Pancreas (tissue), 10 donors: Measurements from ENCODE around the gene SLIT3. TPM values are rescaled to one million over a fixed set of nuclear protein-coding genes. Genes with fewer than 3 reads are reported as not detected.

Source experiments
- ATAC-seq, 4 donors: fragments of 200-7000 bp; cut with Tn5 transposase; one replicate each; pipeline versions ENCODE4 v1.8.0 to v1.9.1; 2020; ENCODE audit warnings: mild to moderate bottlenecking in 4 of 4, moderate library complexity in 4 of 4
- DNase-seq, 6 donors: peaks; one replicate each; pipeline ENCODE4 v3.0.0-alpha.2; 2020
- FAIRE-seq: peaks from 2 replicates; lab custom pipeline; 2012; peaks lifted over from hg19 to GRCh38; lab: Jason Lieb, UNC
- H3K27ac ChIP-seq, 4 donors: fragments of 200-600 bp; sonication (generic); 1 replicate in 3 of 4; 2 replicates in 1 of 4; pipeline versions ENCODE4 v1.5.0 to v1.8.0; 2020
- H3K27me3 ChIP-seq, 4 donors: fragments of 200-600 bp; one replicate each; pipeline ENCODE4 v1.8.0; 2021
- H3K36me3 ChIP-seq, 3 donors: fragments of 200-600 bp; sonication (generic) in 1 of 3; one replicate each; pipeline versions ENCODE4 v1.5.0 to v1.8.0; 2020 to 2021
- H3K4me1 ChIP-seq, 3 donors: fragments of 200-600 bp; one replicate each; pipeline ENCODE4 v1.8.0; 2021
- H3K4me3 ChIP-seq, 4 donors: fragments of 200-600 bp; sonication (generic) in 2 of 4; one replicate each; pipeline versions ENCODE4 v1.5.0 to v1.8.0; 2020 to 2021
- H3K9me3 ChIP-seq, 4 donors: fragments of 200-600 bp; one replicate each; pipeline ENCODE4 v1.8.0; 2021
- WGBS, 2 donors: extraction: QIAGEN DNeasy Blood & Tissue Kit; methylation state at CpG; one replicate each; pipeline ENCODE4 v1.1.7; 2013; 5-methylcytosine and 5-hydroxymethylcytosine counted together
- intact Hi-C, 3 donors: fragments of 100-400 bp; cut with DNase I; formaldehyde crosslinking; loops; one replicate each; pipeline versions ENCODE4 v1.11.1 to v1.14.2; 2022
- polyA plus RNA-seq, 2 donors: library from polyadenylated mRNA; stranded (reverse); fragments of 200-250 nt; gene quantifications; one replicate each; pipeline ENCODE4 v1.2.3, GENCODE V29; 2013
- total RNA-seq, 6 donors: library from RNA; stranded (reverse); fragmentation: NEBNext Ultra II Directional in 4 of 6; extraction: Animal tissue kit (Norgen Biotek cat#: 25700) in 4 of 6; gene quantifications; one replicate each; pipeline versions ENCODE4 v1.2.1 to v1.2.4, GENCODE V29; 2021 to 2023
- TF ChIP-seq, protein P1 (sequence below), 4 donors: fragments of 200-600 bp; sonication (generic) in 3 of 4; IDR thresholded peaks; one replicate each; pipeline versions ENCODE4 v1.5.0 to v1.8.0; 2021; ENCODE audit warnings: antibody characterized with exemption in 4 of 4
- donor health status: healthy with polysubstance abuse.
- donor health status: DM: no; HTN: no; CAD: no; lungs with moderate emphysema.
- donor health status: DM: no; HTN: no; CAD: no.
- donor health status: control.
- donor health status: control.
- donor health status: Bipolar disorder and iron deficiency.
- donor health status: DM: yes; HTN: yes; CAD: no.
- donor health status: DM: no; HTN: no; CAD: no.
- donor health status: DM: no; HTN: no; CAD: no.
- donor health status: DM: yes; HTN: yes; CAD: no.

SLIT3 gene
- total and polyA plus RNA-seq, 8 donors = 1.1 to 11.4 (median 2.1) TPM

DNA sequence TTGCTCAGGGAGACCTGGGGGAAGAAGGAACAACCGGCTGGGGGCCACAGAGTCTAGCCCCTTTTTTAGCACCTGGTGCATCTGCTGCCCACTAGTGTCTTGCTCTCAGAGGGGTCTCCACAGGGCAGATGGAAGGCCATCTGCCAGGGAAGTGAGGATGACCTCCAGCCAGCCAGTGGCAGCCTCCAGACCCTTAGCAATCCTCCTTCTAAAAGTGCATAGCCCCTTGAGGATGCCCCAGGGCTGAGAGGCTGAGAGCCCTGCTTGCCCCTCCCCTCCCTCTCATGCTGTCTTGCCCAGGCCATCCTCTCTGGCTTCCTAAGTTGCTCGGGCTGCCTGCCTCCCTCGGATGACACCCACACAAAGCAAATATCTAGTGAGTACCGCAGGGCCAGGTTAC lies 640.2 kb downstream of the SLIT3 start:
- no peak overlapping the region for H3K27ac ChIP-seq
- no peak for ATAC-seq
- TF ChIP-seq, protein P1, sequence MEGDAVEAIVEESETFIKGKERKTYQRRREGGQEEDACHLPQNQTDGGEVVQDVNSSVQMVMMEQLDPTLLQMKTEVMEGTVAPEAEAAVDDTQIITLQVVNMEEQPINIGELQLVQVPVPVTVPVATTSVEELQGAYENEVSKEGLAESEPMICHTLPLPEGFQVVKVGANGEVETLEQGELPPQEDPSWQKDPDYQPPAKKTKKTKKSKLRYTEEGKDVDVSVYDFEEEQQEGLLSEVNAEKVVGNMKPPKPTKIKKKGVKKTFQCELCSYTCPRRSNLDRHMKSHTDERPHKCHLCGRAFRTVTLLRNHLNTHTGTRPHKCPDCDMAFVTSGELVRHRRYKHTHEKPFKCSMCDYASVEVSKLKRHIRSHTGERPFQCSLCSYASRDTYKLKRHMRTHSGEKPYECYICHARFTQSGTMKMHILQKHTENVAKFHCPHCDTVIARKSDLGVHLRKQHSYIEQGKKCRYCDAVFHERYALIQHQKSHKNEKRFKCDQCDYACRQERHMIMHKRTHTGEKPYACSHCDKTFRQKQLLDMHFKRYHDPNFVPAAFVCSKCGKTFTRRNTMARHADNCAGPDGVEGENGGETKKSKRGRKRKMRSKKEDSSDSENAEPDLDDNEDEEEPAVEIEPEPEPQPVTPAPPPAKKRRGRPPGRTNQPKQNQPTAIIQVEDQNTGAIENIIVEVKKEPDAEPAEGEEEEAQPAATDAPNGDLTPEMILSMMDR (IDR thresholded peaks at IDR 0.05) = no peak
- no peaks in the 10 kb centered on the region for H3K36me3 ChIP-seq
- no peak overlapping the region for H3K4me3 ChIP-seq
- no peak for FAIRE-seq
- H3K27me3 ChIP-seq = no peaks in the 10 kb centered on the region
- no peaks in the 10 kb centered on the region for H3K9me3 ChIP-seq
- no peak for DNase-seq
- intact Hi-C loops = no loop called here
- WGBS, 2 donors = 60 to 78% methylated on average over 4 of the region's 4 CpGs
- no peaks in the 10 kb centered on the region for H3K4me1 ChIP-seq

DNA sequence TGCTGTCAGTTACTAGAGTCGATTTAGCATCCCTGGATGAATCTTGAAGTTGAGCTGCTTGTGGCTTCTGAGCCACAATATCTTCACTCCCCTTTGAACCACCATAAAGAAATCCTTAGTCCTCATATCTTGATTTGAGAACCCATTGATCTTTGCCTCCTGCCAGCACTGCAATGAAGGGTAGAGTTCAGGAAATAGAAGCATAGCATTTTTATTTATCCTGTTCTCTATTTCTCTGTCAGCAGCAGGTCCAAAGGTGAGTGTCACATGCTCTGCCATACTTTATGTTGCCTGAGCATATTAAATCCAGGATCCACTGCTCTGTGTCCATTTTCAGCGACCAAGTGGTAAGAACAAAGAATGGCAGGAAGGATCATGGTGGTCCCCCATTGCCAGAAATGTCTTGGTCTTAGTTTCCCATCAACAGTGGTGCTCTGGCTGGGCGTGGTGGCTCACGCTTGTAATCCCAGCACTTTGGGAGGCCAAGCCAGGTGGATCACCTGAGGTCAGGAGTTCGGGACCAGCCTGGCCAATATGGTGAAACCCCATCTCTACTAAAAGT lies 641.6 kb downstream of the SLIT3 start:
- H3K27ac ChIP-seq = no peak overlapping the region
- H3K4me1 ChIP-seq = no peaks in the 10 kb centered on the region
- H3K27me3 ChIP-seq = no peaks in the 10 kb centered on the region
- TF ChIP-seq, protein P1 (IDR thresholded peaks at IDR 0.05) = no peak
- intact Hi-C loops = no loop called here
- no peak overlapping the region for H3K4me3 ChIP-seq
- no peak for ATAC-seq
- no peaks in the 10 kb centered on the region for H3K9me3 ChIP-seq
- DNase-seq = no peak
- no peak for FAIRE-seq
- 80 to 82% methylated on average over 5 of the region's 5 CpGs for WGBS, 2 donors
- no peaks in the 10 kb centered on the region for H3K36me3 ChIP-seq

DNA sequence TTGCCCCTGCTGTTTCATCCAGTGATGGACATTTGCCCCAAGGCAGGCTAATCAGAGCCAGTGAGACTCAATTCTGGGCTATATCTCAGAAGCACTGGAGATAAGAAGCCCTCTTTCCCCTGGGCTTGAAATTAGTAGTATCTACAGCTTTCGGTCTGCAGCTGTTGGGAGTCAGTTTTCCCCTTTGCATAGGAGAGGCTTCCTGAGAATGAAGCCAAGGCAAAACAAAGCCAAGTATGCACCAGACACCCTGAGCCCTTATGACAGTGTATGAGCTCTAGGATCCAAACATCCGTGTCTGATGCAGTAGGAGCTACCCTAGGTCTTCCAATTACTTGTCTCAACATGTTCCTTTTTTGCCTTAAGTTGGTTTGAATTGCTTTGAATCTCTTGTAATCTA lies 642.5 kb downstream of the SLIT3 start:
- ATAC-seq (no peak), FAIRE-seq (no peak), DNase-seq (no peak)
- H3K27me3 ChIP-seq = no peaks in the 10 kb centered on the region
- H3K9me3 ChIP-seq = no peaks in the 10 kb centered on the region
- H3K27ac ChIP-seq = no peak overlapping the region
- H3K4me3 ChIP-seq = no peak overlapping the region
- 75 to 85% methylated on average over 2 of the region's 2 CpGs for WGBS, 2 donors
- no peaks in the 10 kb centered on the region for H3K4me1 ChIP-seq
- H3K36me3 ChIP-seq = no peaks in the 10 kb centered on the region
- intact Hi-C loops = no loop called here
- TF ChIP-seq, protein P1 (IDR thresholded peaks at IDR 0.05) = no peak

DNA sequence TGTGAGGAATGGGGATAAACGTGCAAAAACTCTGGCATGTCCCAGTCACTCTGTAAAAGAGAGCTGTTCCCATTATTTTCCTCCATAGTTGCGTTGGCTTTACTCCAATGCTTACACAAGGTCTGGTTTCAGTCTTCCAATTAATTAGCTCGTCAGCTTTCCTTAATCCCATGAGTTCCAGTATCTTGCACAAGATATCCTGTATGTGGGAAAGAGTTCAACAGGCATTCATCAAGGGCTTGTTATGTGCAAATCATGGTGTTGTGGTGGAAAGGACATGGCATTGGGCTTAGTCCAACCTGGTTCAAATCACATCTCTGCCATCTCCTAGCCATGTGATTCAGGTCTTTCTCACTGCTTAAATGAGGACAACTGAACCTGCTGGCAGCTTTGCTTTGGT lies 644.3 kb downstream of the SLIT3 start:
- no peaks in the 10 kb centered on the region for H3K9me3 ChIP-seq
- H3K27me3 ChIP-seq = no peaks in the 10 kb centered on the region
- FAIRE-seq (no peak), DNase-seq (no peak), ATAC-seq (peak in 2 of 4 donors; percentile 41 to 59)
- H3K4me3 ChIP-seq = no peak overlapping the region
- TF ChIP-seq, protein P1 (IDR thresholded peaks at IDR 0.05) = no peak
- H3K4me1 ChIP-seq = no peaks in the 10 kb centered on the region
- intact Hi-C loops = no loop called here
- no peak overlapping the region for H3K27ac ChIP-seq
- no peaks in the 10 kb centered on the region for H3K36me3 ChIP-seq
- WGBS, 2 donors = 51 to 59% methylated on average over 3 of the region's 3 CpGs

DNA sequence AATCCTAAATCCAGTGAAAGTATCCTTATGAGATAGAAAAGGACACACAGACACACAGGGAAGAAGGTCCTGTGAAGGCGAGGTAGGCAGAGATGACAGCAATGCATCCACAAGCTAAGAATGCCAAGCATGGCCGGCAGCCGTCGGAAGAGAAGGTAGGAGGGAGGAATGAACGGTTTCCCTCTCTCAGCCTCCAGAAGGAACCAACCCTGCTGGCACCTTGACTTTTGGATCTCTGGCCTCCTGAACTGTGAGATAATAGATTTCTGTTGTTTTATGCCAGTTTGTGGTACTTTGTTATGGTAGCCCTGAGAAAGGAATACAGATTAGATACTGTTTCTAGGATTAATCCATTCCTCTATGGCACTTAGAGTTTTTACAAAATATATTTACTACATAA lies 645.6 kb downstream of the SLIT3 start:
- Histone ChIP-seq H3K4me3 (no peak overlapping the region), H3K4me1 (no peaks in the 10 kb centered on the region), H3K27me3 (no peaks in the 10 kb centered on the region), H3K36me3 (no peaks in the 10 kb centered on the region), H3K9me3 (no peaks in the 10 kb centered on the region), H3K27ac (no peak overlapping the region)
- ATAC-seq = no peak
- TF ChIP-seq, protein P1 (IDR thresholded peaks at IDR 0.05) = no peak
- WGBS, 2 donors = 85 to 93% methylated on average over 5 of the region's 5 CpGs
- DNase-seq = no peak
- FAIRE-seq = no peak
- intact Hi-C loops = no loop called here
